ENCODE results near the gene MAD1L1. TPM values are rescaled to one million over a fixed set of nuclear protein-coding genes. Genes with fewer than 3 reads are reported as not detected.

Gene MAD1L1
- total and polyA plus RNA-seq, 4 donors: 12.8 to 20.7 (median 16.5) TPM

- TF ChIP-seq GABPA (IDR thresholded peaks at IDR 0.05 in 1 of 2, conservative IDR thresholded peaks at IDR 0.05 in 1 of 2) (no peak), JUND (IDR thresholded peaks at IDR 0.05) (no peak), HNF4G (IDR thresholded peaks at IDR 0.05) (no peak), TAF1 (conservative IDR thresholded peaks at IDR 0.05) (no peak), FOXA2 (IDR thresholded peaks at IDR 0.05) (no peak), MAX (IDR thresholded peaks at IDR 0.05) (no peak), ZBTB33 (IDR thresholded peaks at IDR 0.05) (no peak), REST (IDR thresholded peaks at IDR 0.05) (no peak), HNF4A (conservative IDR thresholded peaks at IDR 0.05) (no peak), RAD21 (IDR thresholded peaks at IDR 0.05) (no peak)
- Histone ChIP-seq H3K36me3 (ENCODE audit: control insufficient read depth in 4 of 4, insufficient read depth in 3 of 4, low read depth in 1 of 4, low read length in 3 of 4) (peaks cover 0 to 2% (median 0%) of the 10 kb centered on the region in 4 donors), H3K4me1 (ENCODE audit: control insufficient read depth in 4 of 4, insufficient read depth in 4 of 4, low read length in 3 of 4) (peaks cover 0 to under 1% (median 0%) of the 10 kb centered on the region in 4 donors), H3K4me3 (ENCODE audit: low read depth in 1 of 3, low read length in 3 of 3) (no peak overlapping the region), H3K27ac (ENCODE audit: low read depth in 1 of 2, low read length in 2 of 2) (no peak overlapping the region), H3K9me3 (ENCODE audit: control insufficient read depth in 4 of 4, low read length in 3 of 4) (no peaks in the 10 kb centered on the region), H3K9ac (ENCODE audit: low read depth in 1 of 2, low read length in 2 of 2) (no peak overlapping the region), H3K27me3 (ENCODE audit: control insufficient read depth in 4 of 4, insufficient read depth in 4 of 4, low read length in 3 of 4) (no peaks in the 10 kb centered on the region)
- 95% methylated on average over 43 of the region's 43 CpGs for WGBS
- DNase-seq (ENCODE audit: low spot score): no peak
Observed at GRCh38 chr7:1987591-1988532, 244.9 kb downstream of the MAD1L1 start.

DNA sequence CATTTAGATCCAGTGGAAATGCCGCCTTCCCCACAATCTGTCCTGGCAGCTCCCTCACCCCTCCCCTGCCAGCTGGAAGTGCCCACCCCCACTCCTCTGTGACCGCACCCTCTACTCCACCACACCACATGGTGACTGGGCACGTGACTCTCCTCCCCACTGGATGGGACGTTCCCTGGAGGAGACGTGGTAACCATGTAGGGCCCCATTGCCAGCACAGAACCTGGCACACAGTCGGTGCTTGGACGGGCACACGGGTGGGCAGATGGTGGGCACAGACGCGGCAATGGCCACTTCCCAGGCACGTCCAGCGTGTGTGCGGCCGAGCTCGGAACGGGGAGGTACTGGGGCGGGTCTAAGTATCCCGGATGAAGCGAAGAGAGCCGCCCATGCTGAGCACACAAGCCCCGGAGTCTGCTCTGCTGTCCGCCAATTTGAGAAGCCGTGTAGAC, 245.6 kb downstream of the MAD1L1 start:
- DNase-seq (ENCODE audit: low spot score): no peak
- H3K27ac ChIP-seq (ENCODE audit: low read depth in 1 of 2, low read length in 2 of 2): no peak overlapping the region
- H3K4me1 ChIP-seq (ENCODE audit: control insufficient read depth in 4 of 4, insufficient read depth in 4 of 4, low read length in 3 of 4): no peaks in the 10 kb centered on the region
- H3K27me3 ChIP-seq (ENCODE audit: control insufficient read depth in 4 of 4, insufficient read depth in 4 of 4, low read length in 3 of 4): no peaks in the 10 kb centered on the region
- H3K9me3 ChIP-seq (ENCODE audit: control insufficient read depth in 4 of 4, low read length in 3 of 4): no peaks in the 10 kb centered on the region
- no peak overlapping the region for H3K4me3 ChIP-seq (ENCODE audit: low read depth in 1 of 3, low read length in 3 of 3)
- H3K36me3 ChIP-seq (ENCODE audit: control insufficient read depth in 4 of 4, insufficient read depth in 3 of 4, low read depth in 1 of 4, low read length in 3 of 4): peaks cover 0 to 2% (median 0%) of the 10 kb centered on the region in 4 donors
- 98% methylated on average over 23 of the region's 23 CpGs for WGBS
- no peak overlapping the region for H3K9ac ChIP-seq (ENCODE audit: low read depth in 1 of 2, low read length in 2 of 2)
- TF ChIP-seq FOXA2 (IDR thresholded peaks at IDR 0.05): no peak
- TF ChIP-seq NR2F2 (IDR thresholded peaks at IDR 0.05): no peak
- TF ChIP-seq HNF4G (IDR thresholded peaks at IDR 0.05): no peak
- TF ChIP-seq YY1 (IDR thresholded peaks at IDR 0.05): no peak
- no peak for TF ChIP-seq TAF1 (conservative IDR thresholded peaks at IDR 0.05)
- no peak for TF ChIP-seq MAX (IDR thresholded peaks at IDR 0.05)
- no peak for TF ChIP-seq CTCF (IDR thresholded peaks at IDR 0.05; ENCODE audit: low read depth, low read length, missing input control)
- TF ChIP-seq REST (IDR thresholded peaks at IDR 0.05): no peak
- no peak for TF ChIP-seq JUND (IDR thresholded peaks at IDR 0.05)
- no peak for TF ChIP-seq RXRA (IDR thresholded peaks at IDR 0.05)
- TF ChIP-seq EGR1 (IDR thresholded peaks at IDR 0.05; ENCODE audit: low read depth in 2 of 2): no peak
- no peak for TF ChIP-seq RAD21 (IDR thresholded peaks at IDR 0.05)
- TF ChIP-seq HNF4A (conservative IDR thresholded peaks at IDR 0.05): no peak
- no peak for TF ChIP-seq ATF3 (IDR thresholded peaks at IDR 0.05)
- TF ChIP-seq SP1 (IDR thresholded peaks at IDR 0.05): no peak
